ENCODE measurements around the gene NDUFV1.

The NDUFV1 gene

GRCh38 chr11:67640758-67641337, 34.1 kb downstream of the NDUFV1 start:
- DNase-seq (ENCODE audit: low read depth) = no peak

GRCh38 chr11:67641338-67642172, 34.8 kb downstream of the NDUFV1 start:
- no peak for DNase-seq (ENCODE audit: low read depth)

- no peak for DNase-seq (ENCODE audit: low read depth)
These were observed 35.7 kb downstream of the NDUFV1 start for GRCh38 chr11:67642173-67643120.

- DNase-seq (ENCODE audit: low read depth) = no peak
These were observed 37.3 kb downstream of the NDUFV1 start for GRCh38 chr11:67644042-67644441.

- DNase-seq (ENCODE audit: low read depth) = no peak
These were observed 38.0 kb downstream of the NDUFV1 start for GRCh38 chr11:67644472-67645418.

- DNase-seq (ENCODE audit: low read depth) = no peak
These were observed 39.1 kb downstream of the NDUFV1 start for GRCh38 chr11:67645521-67646461.

- peak; percentile 19 for DNase-seq (ENCODE audit: low read depth)
These were observed 40.0 kb downstream of the NDUFV1 start for GRCh38 chr11:67646535-67647336.

- DNase-seq (ENCODE audit: low read depth) = no peak
These were observed 40.7 kb downstream of the NDUFV1 start for GRCh38 chr11:67647471-67647870.

GRCh38 chr11:67648140-67648795, 41.5 kb downstream of the NDUFV1 start:
- no peak for DNase-seq (ENCODE audit: low read depth)

GRCh38 chr11:67648796-67649613, 42.3 kb downstream of the NDUFV1 start:
- DNase-seq (ENCODE audit: low read depth) = no peak

- DNase-seq (ENCODE audit: low read depth) = no peak
These were observed 43.1 kb downstream of the NDUFV1 start for GRCh38 chr11:67649634-67650510.

- no peak for DNase-seq (ENCODE audit: low read depth)
These were observed 45.4 kb downstream of the NDUFV1 start for GRCh38 chr11:67651976-67652781.

GRCh38 chr11:67652965-67653845, 46.5 kb downstream of the NDUFV1 start:
- DNase-seq (ENCODE audit: low read depth) = no peak

- no peak for DNase-seq (ENCODE audit: low read depth)
These were observed 47.5 kb downstream of the NDUFV1 start for GRCh38 chr11:67654225-67654624.
